Fibroblast of peridontal ligament (primary cell): Measurements from ENCODE around the gene GAS2L2.

Experiments used
- DNase-seq: peaks from one replicate; pipeline ENCODE4 v3.0.0-alpha.2; 2010; ENCODE audit errors: extremely low read depth

GAS2L2 gene

DNA sequence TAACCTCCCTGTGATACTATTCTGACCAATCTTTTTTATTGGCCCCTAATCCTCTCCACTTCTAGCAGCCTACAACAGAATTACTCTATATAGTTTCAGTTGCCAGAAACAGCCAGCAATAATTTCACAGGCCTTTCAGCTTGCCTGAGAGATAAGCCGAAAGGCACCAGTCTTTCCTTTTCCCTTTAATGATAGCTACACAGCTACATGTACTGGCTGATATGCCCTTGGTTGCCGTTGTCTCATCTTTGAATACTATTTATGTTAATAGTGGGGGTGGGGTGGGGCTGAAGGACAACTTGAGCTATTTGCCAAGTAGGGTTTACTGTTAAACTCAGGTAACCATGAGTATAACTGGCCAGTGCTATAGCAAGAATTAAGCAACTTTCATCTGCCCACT lies 57.4 kb downstream of the GAS2L2 start:
- no peak for DNase-seq

DNA sequence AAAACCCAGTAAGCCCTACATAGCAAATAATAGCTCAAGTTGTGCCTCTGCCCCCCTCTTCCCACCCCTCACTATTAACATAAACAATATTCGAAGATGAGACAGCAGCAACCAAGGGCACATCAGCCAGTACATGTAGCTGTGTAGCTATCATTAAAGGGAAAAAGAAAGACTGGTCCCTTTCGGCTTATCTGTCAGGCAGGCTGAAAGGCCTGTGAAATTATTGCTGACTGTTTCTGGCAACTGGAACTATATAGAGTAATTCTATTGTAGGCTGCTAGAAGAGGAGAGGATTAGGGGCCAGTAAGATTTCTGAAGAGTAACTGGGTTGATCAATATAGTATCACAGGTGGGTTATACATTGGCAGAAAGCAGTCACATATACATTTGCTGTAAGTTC lies 58.1 kb downstream of the GAS2L2 start:
- no peak for DNase-seq
